Activated naive CD4-positive, alpha-beta T cell treated with anti-CD3 and anti-CD28 coated beads, Interleukin-2, amount 10 ng/mL, durations not matched to agents 7 days and 5 days (primary cell): ENCODE results near the gene ZNF879.

Experiments used
- CTCF ChIA-PET: fragments of 350-600 bp; sonication (Branson Sonifier 250); formaldehyde crosslinking; loops from one replicate; lab custom pipeline; 2021; ENCODE audit warnings: antibody characterized with exemption; lab: Charles Lee
- DNase-seq: peaks from one replicate; pipeline ENCODE4 v3.0.0-alpha.2; 2020
- H3K27ac Mint-ChIP-seq: one replicate; pipeline ENCODE4 v1.8.0; 2021; ENCODE audit warnings: mild to moderate bottlenecking, moderate library complexity, mixed read lengths
- H3K27me3 Mint-ChIP-seq: one replicate; pipeline ENCODE4 v1.8.0; 2021; ENCODE audit warnings: mild to moderate bottlenecking, mixed read lengths
- H3K36me3 Mint-ChIP-seq: one replicate; pipeline ENCODE4 v1.8.0; 2021; ENCODE audit warnings: mixed read lengths
- H3K4me1 Mint-ChIP-seq: one replicate; pipeline ENCODE4 v1.8.0; 2021; ENCODE audit warnings: mixed read lengths
- H3K4me3 Mint-ChIP-seq: one replicate; pipeline ENCODE4 v1.8.0; 2021; ENCODE audit warnings: mild to moderate bottlenecking, moderate library complexity, mixed read lengths
- H3K9me3 Mint-ChIP-seq: one replicate; pipeline ENCODE4 v1.8.0; 2021; ENCODE audit warnings: mixed read lengths

The ZNF879 gene

GRCh38 chr5:179023528-179024189 lies at the start of gene ZNF879:
TSS of gene ZNF879 (plus strand) at chr5:179023804. CDS start at chr5:179025005, 1,201 bp downstream.
- Mint-ChIP-seq H3K4me1 (peaks cover 15% of the 10 kb centered on the region), H3K36me3 (peaks cover 39% of the 10 kb centered on the region), H3K27ac (peak within 1 kb of the TSS; percentile 85), H3K4me3 (peak within 1 kb of the TSS; percentile 92), H3K27me3 (peaks cover 4% of the 10 kb centered on the region), H3K9me3 (peaks cover 38% of the 10 kb centered on the region)
- CTCF ChIA-PET: no interaction called here
- DNase-seq: peak; percentile 95

- Mint-ChIP-seq H3K36me3 (no peaks in the 10 kb centered on the region), H3K4me1 (no peaks in the 10 kb centered on the region), H3K9me3 (peaks cover 57% of the 10 kb centered on the region), H3K27me3 (no peaks in the 10 kb centered on the region), H3K4me3 (no peak overlapping the region), H3K27ac (no peak overlapping the region)
- CTCF ChIA-PET: no interaction called here
- no peak for DNase-seq
These were observed 42.2 kb upstream of the ZNF879 start for GRCh38 chr5:178981381-178981780.

- CTCF ChIA-PET: no interaction called here
- Mint-ChIP-seq H3K4me3 (no peak overlapping the region), H3K27ac (no peak overlapping the region), H3K4me1 (no peaks in the 10 kb centered on the region), H3K36me3 (no peaks in the 10 kb centered on the region), H3K27me3 (no peaks in the 10 kb centered on the region), H3K9me3 (peaks cover 53% of the 10 kb centered on the region)
- no peak for DNase-seq
These were observed 40.7 kb upstream of the ZNF879 start for GRCh38 chr5:178982941-178983340.

GRCh38 chr5:178983728-178984127 lies 39.9 kb upstream of the ZNF879 start:
- no peaks in the 10 kb centered on the region for H3K4me1 Mint-ChIP-seq
- H3K4me3 Mint-ChIP-seq: no peak overlapping the region
- DNase-seq: no peak
- peaks cover 51% of the 10 kb centered on the region for H3K9me3 Mint-ChIP-seq
- no peaks in the 10 kb centered on the region for H3K36me3 Mint-ChIP-seq
- no peaks in the 10 kb centered on the region for H3K27me3 Mint-ChIP-seq
- no peak overlapping the region for H3K27ac Mint-ChIP-seq
- CTCF ChIA-PET: no interaction called here

GRCh38 chr5:178984145-178985072 lies 39.2 kb upstream of the ZNF879 start:
- no peaks in the 10 kb centered on the region for H3K27me3 Mint-ChIP-seq
- DNase-seq: no peak
- no peaks in the 10 kb centered on the region for H3K4me1 Mint-ChIP-seq
- H3K36me3 Mint-ChIP-seq: no peaks in the 10 kb centered on the region
- peaks cover 52% of the 10 kb centered on the region for H3K9me3 Mint-ChIP-seq
- H3K27ac Mint-ChIP-seq: no peak overlapping the region
- CTCF ChIA-PET: no interaction called here
- no peak overlapping the region for H3K4me3 Mint-ChIP-seq

- CTCF ChIA-PET: no interaction called here
- Mint-ChIP-seq H3K4me1 (no peaks in the 10 kb centered on the region), H3K27me3 (no peaks in the 10 kb centered on the region), H3K9me3 (peaks cover 50% of the 10 kb centered on the region), H3K4me3 (no peak overlapping the region), H3K27ac (no peak overlapping the region), H3K36me3 (peaks cover 2% of the 10 kb centered on the region)
- DNase-seq: no peak
These were observed 37.2 kb upstream of the ZNF879 start for GRCh38 chr5:178986326-178986960.

- Mint-ChIP-seq H3K27ac (no peak overlapping the region), H3K9me3 (peaks cover 49% of the 10 kb centered on the region), H3K4me3 (no peak overlapping the region), H3K4me1 (no peaks in the 10 kb centered on the region), H3K36me3 (peaks cover 2% of the 10 kb centered on the region), H3K27me3 (peaks cover 20% of the 10 kb centered on the region)
- DNase-seq: no peak
- CTCF ChIA-PET: no interaction called here
These were observed 35.0 kb upstream of the ZNF879 start for GRCh38 chr5:178988436-178989220.

GRCh38 chr5:178989311-178989710 lies 34.3 kb upstream of the ZNF879 start:
- Mint-ChIP-seq H3K36me3 (peaks cover 2% of the 10 kb centered on the region), H3K9me3 (peaks cover 49% of the 10 kb centered on the region), H3K4me1 (no peaks in the 10 kb centered on the region), H3K27ac (no peak overlapping the region), H3K4me3 (no peak overlapping the region), H3K27me3 (peaks cover 27% of the 10 kb centered on the region)
- CTCF ChIA-PET: no interaction called here
- no peak for DNase-seq

GRCh38 chr5:178990491-178990890 lies 33.1 kb upstream of the ZNF879 start:
- Mint-ChIP-seq H3K27ac (no peak overlapping the region), H3K9me3 (peaks cover 46% of the 10 kb centered on the region), H3K27me3 (peaks cover 37% of the 10 kb centered on the region), H3K4me3 (no peak overlapping the region), H3K4me1 (no peaks in the 10 kb centered on the region), H3K36me3 (peaks cover 2% of the 10 kb centered on the region)
- CTCF ChIA-PET: no interaction called here
- no peak for DNase-seq

GRCh38 chr5:178991190-178992145 lies 32.1 kb upstream of the ZNF879 start:
- peaks cover 2% of the 10 kb centered on the region for H3K36me3 Mint-ChIP-seq
- H3K4me3 Mint-ChIP-seq: no peak overlapping the region
- CTCF ChIA-PET: no interaction called here
- no peaks in the 10 kb centered on the region for H3K4me1 Mint-ChIP-seq
- H3K27me3 Mint-ChIP-seq: peaks cover 46% of the 10 kb centered on the region
- H3K9me3 Mint-ChIP-seq: peaks cover 42% of the 10 kb centered on the region
- no peak overlapping the region for H3K27ac Mint-ChIP-seq
- no peak for DNase-seq

GRCh38 chr5:178992291-178992895 lies 31.2 kb upstream of the ZNF879 start:
- H3K36me3 Mint-ChIP-seq: peaks cover 2% of the 10 kb centered on the region
- H3K4me1 Mint-ChIP-seq: no peaks in the 10 kb centered on the region
- no peak overlapping the region for H3K27ac Mint-ChIP-seq
- H3K4me3 Mint-ChIP-seq: no peak overlapping the region
- H3K9me3 Mint-ChIP-seq: peaks cover 35% of the 10 kb centered on the region
- DNase-seq: no peak
- CTCF ChIA-PET: no interaction called here
- peaks cover 53% of the 10 kb centered on the region for H3K27me3 Mint-ChIP-seq

GRCh38 chr5:178993236-178993765 lies 30.3 kb upstream of the ZNF879 start:
- CTCF ChIA-PET: no interaction called here
- no peak overlapping the region for H3K27ac Mint-ChIP-seq
- H3K27me3 Mint-ChIP-seq: peaks cover 53% of the 10 kb centered on the region
- no peak overlapping the region for H3K4me3 Mint-ChIP-seq
- peaks cover 2% of the 10 kb centered on the region for H3K36me3 Mint-ChIP-seq
- H3K9me3 Mint-ChIP-seq: peaks cover 29% of the 10 kb centered on the region
- DNase-seq: no peak
- H3K4me1 Mint-ChIP-seq: no peaks in the 10 kb centered on the region
